ENCODE measurements around the gene RIBC2.
"Not testable (repeated sequence)": the region's sequence is repeated elsewhere in the genome, so short reads cannot be mapped to it uniquely, and the experiment has no call there.

- TF ChIP-seq CTCF, POLR2A (IDR thresholded peaks at IDR 0.05): not testable (repeated sequence)
These were observed 50.2 kb downstream of the RIBC2 start for GRCh38 chr22:45463691-45464090.
